GM21528 (cell line): Measurements from ENCODE around the gene SERP1.

Experiments used
- ATAC-seq: cut with Tn5 transposase; IDR thresholded peaks from one replicate; pipeline ENCODE4 v1.9.1; 2021; ENCODE audit warnings: mild to moderate bottlenecking, moderate library complexity; ENCODE audit not compliant: unreplicated experiment, low FRiP score

SERP1 gene

GRCh38 chr3:150494411-150494977, 51.8 kb downstream of the SERP1 start:
- ATAC-seq: no peak
